ENCODE data around the gene DRC3.

GRCh38 chr17:18045691-18046350, 73.2 kb downstream of the DRC3 start:
- no peak for TF ChIP-seq CTCF (IDR thresholded peaks at IDR 0.05; ENCODE audit: poor library complexity, severe bottlenecking)
- TF ChIP-seq EZH2 (IDR thresholded peaks at IDR 0.05; ENCODE audit: borderline replicate concordance, insufficient read depth, low read length, poor library complexity, severe bottlenecking): no peak
- TF ChIP-seq EP300 (conservative IDR thresholded peaks at IDR 0.05; ENCODE audit: poor library complexity, severe bottlenecking): no peak
- TF ChIP-seq RAD21 (conservative IDR thresholded peaks at IDR 0.05): no peak

All from neural cell (in vitro differentiated cells).